HepG2 (cell line): ENCODE data around the gene ABCF1. TPM values are rescaled to one million over a fixed set of nuclear protein-coding genes. Genes with fewer than 3 reads are reported as not detected.

Experiments used
- CBFB ChIP-seq: sonication (generic); formaldehyde crosslinking; IDR thresholded peaks from 2 replicates; pipeline ENCODE4 v1.4.0; 2020; ENCODE audit warnings: missing genetic modification reagents
- FOXK2 ChIP-seq: fragments of 450-650 bp; IDR thresholded peaks from 2 replicates; pipeline ENCODE4 v1.6.1; 2016
- HNRNPK ChIP-seq: fragments of 200-400 bp; formaldehyde crosslinking; IDR thresholded peaks from 2 replicates; pipeline ENCODE4 v1.6.1; 2018; ENCODE audit warnings: low read length, low read depth, moderate library complexity, mild to moderate bottlenecking; ENCODE audit not compliant: poor library complexity, severe bottlenecking
- HNRNPLL ChIP-seq: fragments of 200-400 bp; formaldehyde crosslinking; IDR thresholded peaks from 2 replicates; pipeline ENCODE4 v1.6.1; 2017; ENCODE audit warnings: mild to moderate bottlenecking, low read depth, low read length; ENCODE audit not compliant: poor library complexity, severe bottlenecking
- KDM4B ChIP-seq: sonication (generic); formaldehyde crosslinking; IDR thresholded peaks from 2 replicates; pipeline ENCODE4 v1.4.0; 2020; ENCODE audit warnings: missing genetic modification reagents
- LCORL ChIP-seq, 2 experiments: fragments of 450-650 bp in 1 of 2; sonication (generic) in 1 of 2; formaldehyde crosslinking in 1 of 2; IDR thresholded peaks; 2 replicates each; pipeline versions ENCODE4 v1.5.0 to v1.6.1; 2017 to 2020; ENCODE audit warnings: antibody characterized with exemption in 1 of 2, missing genetic modification reagents in 1 of 2
- NFE2L1 ChIP-seq: sonication (generic); formaldehyde crosslinking; IDR thresholded peaks from 2 replicates; pipeline ENCODE4 v1.4.0; 2020; ENCODE audit warnings: missing genetic modification reagents, mild to moderate bottlenecking, borderline replicate concordance
- SOX13 ChIP-seq, 3 experiments: fragments of 450-650 bp in 1 of 3; sonication (generic) in 1 of 3; formaldehyde crosslinking in 1 of 3; IDR thresholded peaks in 2 of 3; conservative IDR thresholded peaks in 1 of 3; 2 replicates each; pipeline versions ENCODE4 v1.5.0 to v1.6.1; 2016 to 2020; ENCODE audit warnings: antibody characterized with exemption in 1 of 3, mild to moderate bottlenecking in 1 of 3, missing compliant biosample characterization in 1 of 3, missing genetic modification reagents in 1 of 3, moderate library complexity in 1 of 3
- TBX2 ChIP-seq: sonication (generic); formaldehyde crosslinking; IDR thresholded peaks from 2 replicates; pipeline ENCODE4 v1.5.0; 2020; ENCODE audit warnings: missing genetic modification reagents, mild to moderate bottlenecking, borderline replicate concordance
- TOPORS ChIP-seq: sonication (generic); formaldehyde crosslinking; IDR thresholded peaks from 2 replicates; pipeline ENCODE4 v1.8.0; 2023; ENCODE audit warnings: mild to moderate bottlenecking, missing genetic modification reagents
- ZBTB21 ChIP-seq: sonication (generic); formaldehyde crosslinking; IDR thresholded peaks from 2 replicates; pipeline ENCODE4 v1.4.0; 2020; ENCODE audit warnings: missing genetic modification reagents
- ZFP62 ChIP-seq: sonication (generic); formaldehyde crosslinking; IDR thresholded peaks from 2 replicates; pipeline ENCODE4 v1.4.0; 2020; ENCODE audit warnings: missing genetic modification reagents
- ZNF530 ChIP-seq: sonication (generic); formaldehyde crosslinking; IDR thresholded peaks from 2 replicates; pipeline ENCODE4 v1.5.0; 2020; ENCODE audit warnings: low read depth, mild to moderate bottlenecking, missing genetic modification reagents
- ZNF567 ChIP-seq: sonication (generic); formaldehyde crosslinking; IDR thresholded peaks from 2 replicates; pipeline ENCODE4 v1.8.1; 2023; ENCODE audit warnings: mild to moderate bottlenecking, missing genetic modification reagents, borderline replicate concordance
- ZNF577 ChIP-seq: sonication (generic); formaldehyde crosslinking; IDR thresholded peaks from 2 replicates; pipeline ENCODE4 v1.4.0; 2020; ENCODE audit warnings: mild to moderate bottlenecking, low read depth, missing genetic modification reagents, borderline replicate concordance
- ZNF615 ChIP-seq: sonication (generic); formaldehyde crosslinking; IDR thresholded peaks from 2 replicates; pipeline ENCODE4 v1.5.0; 2020; ENCODE audit warnings: mild to moderate bottlenecking, missing genetic modification reagents, borderline replicate concordance
- ZSCAN12 ChIP-seq: sonication (generic); formaldehyde crosslinking; IDR thresholded peaks from 2 replicates; pipeline ENCODE4 v1.9.0; 2021; ENCODE audit warnings: mild to moderate bottlenecking, missing genetic modification reagents
- polyA plus RNA-seq, 8 experiments: library from polyadenylated mRNA; depleted of rRNA in 3 of 8; stranded (reverse) in 7 of 8; unstranded in 1 of 8; fragments of >200 nt; fragmentation: Illumina TruSeq in 4 of 8; extraction: Trizol in 4 of 8; gene quantifications; 2 replicates each; pipeline versions ENCODE4 v1.2.1 to v1.2.3, GENCODE V29; 2011 to 2016; ENCODE audit warnings: low read depth in 4 of 8, missing spikeins in 1 of 8, mixed read lengths in 1 of 8; ENCODE audit not compliant: insufficient read depth in 1 of 8
- total RNA-seq, 5 experiments: library from RNA; depleted of rRNA; stranded (reverse); fragments of >200 nt; fragmentation: Illumina TruSeq; extraction: Trizol; gene quantifications; 2 replicates each; pipeline ENCODE4 v1.2.3, GENCODE V29; 2016; ENCODE audit warnings: low read depth in 1 of 5
- TF ChIP-seq, protein P1 (sequence below): sonication (generic); formaldehyde crosslinking; IDR thresholded peaks from 2 replicates; pipeline ENCODE4 v1.4.0; 2020; ENCODE audit warnings: missing genetic modification reagents
- TF ChIP-seq, protein P2 (sequence below): sonication (generic); formaldehyde crosslinking; IDR thresholded peaks from 2 replicates; pipeline ENCODE4 v1.4.0; 2020; ENCODE audit warnings: mild to moderate bottlenecking, missing genetic modification reagents, borderline replicate concordance

Gene ABCF1
- total and polyA plus RNA-seq, 2 of the 13 experiments (the other 11 are each of a cell fraction or from before 2014, with no cell fraction given) = 25.4 to 98.9 TPM

- TF ChIP-seq, protein P1, sequence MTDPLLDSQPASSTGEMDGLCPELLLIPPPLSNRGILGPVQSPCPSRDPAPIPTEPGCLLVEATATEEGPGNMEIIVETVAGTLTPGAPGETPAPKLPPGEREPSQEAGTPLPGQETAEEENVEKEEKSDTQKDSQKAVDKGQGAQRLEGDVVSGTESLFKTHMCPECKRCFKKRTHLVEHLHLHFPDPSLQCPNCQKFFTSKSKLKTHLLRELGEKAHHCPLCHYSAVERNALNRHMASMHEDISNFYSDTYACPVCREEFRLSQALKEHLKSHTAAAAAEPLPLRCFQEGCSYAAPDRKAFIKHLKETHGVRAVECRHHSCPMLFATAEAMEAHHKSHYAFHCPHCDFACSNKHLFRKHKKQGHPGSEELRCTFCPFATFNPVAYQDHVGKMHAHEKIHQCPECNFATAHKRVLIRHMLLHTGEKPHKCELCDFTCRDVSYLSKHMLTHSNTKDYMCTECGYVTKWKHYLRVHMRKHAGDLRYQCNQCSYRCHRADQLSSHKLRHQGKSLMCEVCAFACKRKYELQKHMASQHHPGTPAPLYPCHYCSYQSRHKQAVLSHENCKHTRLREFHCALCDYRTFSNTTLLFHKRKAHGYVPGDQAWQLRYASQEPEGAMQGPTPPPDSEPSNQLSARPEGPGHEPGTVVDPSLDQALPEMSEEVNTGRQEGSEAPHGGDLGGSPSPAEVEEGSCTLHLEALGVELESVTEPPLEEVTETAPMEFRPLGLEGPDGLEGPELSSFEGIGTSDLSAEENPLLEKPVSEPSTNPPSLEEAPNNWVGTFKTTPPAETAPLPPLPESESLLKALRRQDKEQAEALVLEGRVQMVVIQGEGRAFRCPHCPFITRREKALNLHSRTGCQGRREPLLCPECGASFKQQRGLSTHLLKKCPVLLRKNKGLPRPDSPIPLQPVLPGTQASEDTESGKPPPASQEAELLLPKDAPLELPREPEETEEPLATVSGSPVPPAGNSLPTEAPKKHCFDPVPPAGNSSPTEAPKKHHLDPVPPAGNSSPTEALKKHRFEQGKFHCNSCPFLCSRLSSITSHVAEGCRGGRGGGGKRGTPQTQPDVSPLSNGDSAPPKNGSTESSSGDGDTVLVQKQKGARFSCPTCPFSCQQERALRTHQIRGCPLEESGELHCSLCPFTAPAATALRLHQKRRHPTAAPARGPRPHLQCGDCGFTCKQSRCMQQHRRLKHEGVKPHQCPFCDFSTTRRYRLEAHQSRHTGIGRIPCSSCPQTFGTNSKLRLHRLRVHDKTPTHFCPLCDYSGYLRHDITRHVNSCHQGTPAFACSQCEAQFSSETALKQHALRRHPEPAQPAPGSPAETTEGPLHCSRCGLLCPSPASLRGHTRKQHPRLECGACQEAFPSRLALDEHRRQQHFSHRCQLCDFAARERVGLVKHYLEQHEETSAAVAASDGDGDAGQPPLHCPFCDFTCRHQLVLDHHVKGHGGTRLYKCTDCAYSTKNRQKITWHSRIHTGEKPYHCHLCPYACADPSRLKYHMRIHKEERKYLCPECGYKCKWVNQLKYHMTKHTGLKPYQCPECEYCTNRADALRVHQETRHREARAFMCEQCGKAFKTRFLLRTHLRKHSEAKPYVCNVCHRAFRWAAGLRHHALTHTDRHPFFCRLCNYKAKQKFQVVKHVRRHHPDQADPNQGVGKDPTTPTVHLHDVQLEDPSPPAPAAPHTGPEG (CRISPR knock-in tag) = peak; percentile 90; the same call in 1 of the 2 replicates
- TF ChIP-seq LCORL (IDR thresholded peaks at IDR 0.05) (no peak), LCORL (CRISPR knock-in tag; IDR thresholded peaks at IDR 0.05) (peak; percentile 41; the same call in 1 of the 2 replicates), SOX13 (IDR thresholded peaks at IDR 0.05) (0 out of 2 replicates have a peak, but pooled peaks have one; percentile 29), SOX13 (CRISPR knock-in tag; conservative IDR thresholded peaks at IDR 0.05 in 1 of 2, IDR thresholded peaks at IDR 0.05 in 1 of 2) (peak in 1 of 2 experiments; percentile 80; a peak in 2 of 4 replicates), FOXK2 (peak; percentile 85), HNRNPLL (peak; percentile 100), ZFP62 (0 out of 2 replicates have a peak, but pooled peaks have one; percentile 59), ZNF577 (CRISPR knock-in tag) (no peak), HNRNPK (peak; percentile 81), CBFB (peak; percentile 87), TBX2 (CRISPR knock-in tag) (peak; percentile 94; the same call in 1 of the 2 replicates), ZNF567 (CRISPR knock-in tag) (0 out of 2 replicates have a peak, but pooled peaks have one; percentile 27), NFE2L1 (CRISPR knock-in tag) (no peak), ZNF615 (CRISPR knock-in tag) (peak; percentile 89; the same call in 1 of the 2 replicates), ZBTB21 (peak; percentile 61), ZNF530 (CRISPR knock-in tag) (no peak), ZSCAN12 (CRISPR knock-in tag) (peak; percentile 94; the same call in 1 of the 2 replicates), TOPORS (no peak), KDM4B (CRISPR knock-in tag) (0 out of 2 replicates have a peak, but pooled peaks have one; percentile 52)
- TF ChIP-seq, protein P2, sequence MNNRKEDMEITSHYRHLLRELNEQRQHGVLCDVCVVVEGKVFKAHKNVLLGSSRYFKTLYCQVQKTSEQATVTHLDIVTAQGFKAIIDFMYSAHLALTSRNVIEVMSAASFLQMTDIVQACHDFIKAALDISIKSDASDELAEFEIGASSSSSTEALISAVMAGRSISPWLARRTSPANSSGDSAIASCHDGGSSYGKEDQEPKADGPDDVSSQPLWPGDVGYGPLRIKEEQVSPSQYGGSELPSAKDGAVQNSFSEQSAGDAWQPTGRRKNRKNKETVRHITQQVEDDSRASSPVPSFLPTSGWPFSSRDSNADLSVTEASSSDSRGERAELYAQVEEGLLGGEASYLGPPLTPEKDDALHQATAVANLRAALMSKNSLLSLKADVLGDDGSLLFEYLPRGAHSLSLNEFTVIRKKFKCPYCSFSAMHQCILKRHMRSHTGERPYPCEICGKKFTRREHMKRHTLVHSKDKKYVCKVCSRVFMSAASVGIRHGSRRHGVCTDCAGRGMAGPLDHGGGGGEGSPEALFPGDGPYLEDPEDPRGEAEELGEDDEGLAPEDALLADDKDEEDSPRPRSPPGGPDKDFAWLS (CRISPR knock-in tag) = peak; percentile 76; the same call in 1 of the 2 replicates
These were observed at the start of gene ABCF1 (continued) for GRCh38 chr6:30571075-30571761.
